ENCODE data around the gene COPS6.
"Not testable (repeated sequence)": the region's sequence is repeated elsewhere in the genome, so short reads cannot be mapped to it uniquely, and the experiment has no call there.

COPS6 gene

DNA sequence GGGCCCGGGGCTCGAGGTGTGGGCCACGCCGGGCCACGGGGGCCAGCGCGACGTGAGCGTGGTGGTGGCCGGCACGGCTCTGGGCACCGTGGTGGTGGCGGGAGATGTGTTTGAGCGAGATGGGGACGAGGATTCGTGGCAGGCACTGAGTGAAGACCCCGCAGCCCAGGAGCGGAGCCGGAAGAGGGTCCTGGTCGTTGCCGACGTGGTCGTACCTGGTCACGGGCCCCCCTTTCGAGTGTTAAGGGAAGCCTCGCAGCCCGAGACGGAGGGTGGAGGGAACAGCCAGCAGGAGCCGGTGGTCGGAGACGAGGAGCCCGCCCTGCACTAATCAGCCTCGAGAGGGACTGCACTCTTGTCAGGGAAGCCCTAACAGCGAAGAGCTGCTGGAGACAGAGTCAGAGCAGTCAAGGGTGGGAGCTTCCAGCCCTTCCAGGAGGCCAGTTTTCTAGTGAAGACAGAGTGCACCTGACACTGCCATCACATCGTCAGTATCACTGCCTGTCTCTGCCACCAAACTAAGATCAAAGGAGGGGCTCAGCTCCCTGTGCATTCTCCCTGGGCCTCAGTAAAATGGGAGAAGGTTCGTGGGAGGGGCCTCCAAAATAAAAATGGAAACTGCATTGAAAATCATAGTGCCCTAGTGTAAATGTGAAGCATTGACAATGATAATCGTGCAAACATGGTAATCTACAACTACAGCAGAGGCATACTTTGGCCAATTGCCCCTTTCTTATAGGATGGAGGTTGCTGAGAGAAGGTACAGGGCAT, 39.3 kb downstream of the COPS6 start:
- no peak for DNase-seq (ENCODE audit: low spot score)

DNA sequence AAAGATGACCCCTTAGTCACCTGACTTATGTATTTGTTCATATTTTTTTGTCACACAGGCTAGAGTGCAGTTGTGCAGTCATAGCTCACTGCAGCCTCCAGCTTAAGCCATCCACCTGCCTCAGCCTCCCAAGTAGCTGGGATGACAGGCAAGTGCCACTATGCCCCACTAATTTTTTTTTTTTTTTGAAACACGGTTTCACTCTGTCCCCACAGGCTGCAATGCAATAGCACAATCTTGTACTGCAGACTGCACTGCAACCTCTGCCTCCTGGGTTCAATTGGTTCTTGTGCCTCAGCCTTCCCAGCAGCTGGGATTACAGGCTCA, 39.8 kb downstream of the COPS6 start:
- no peak for DNase-seq (ENCODE audit: low spot score)

DNA sequence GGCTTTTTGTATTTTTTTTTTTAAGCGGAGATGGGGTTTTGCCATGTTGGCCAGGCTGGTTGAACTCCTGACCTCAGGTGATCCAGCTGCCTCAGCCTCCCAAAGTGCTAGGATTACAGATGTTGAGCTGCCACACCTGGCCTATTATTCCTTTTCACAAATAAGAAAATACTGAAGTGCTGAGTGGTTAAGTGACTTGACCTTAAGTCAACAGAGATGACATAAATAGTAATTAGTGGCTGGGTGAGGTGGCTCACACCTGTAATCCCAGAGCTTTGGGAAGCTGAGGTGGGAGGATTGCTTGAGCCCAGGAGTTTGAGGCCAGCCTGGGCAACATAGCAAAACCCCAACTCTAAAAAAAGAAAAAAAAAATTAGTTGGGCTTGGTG, 41.4 kb downstream of the COPS6 start:
- not testable (repeated sequence) for DNase-seq (ENCODE audit: low spot score)

DNA sequence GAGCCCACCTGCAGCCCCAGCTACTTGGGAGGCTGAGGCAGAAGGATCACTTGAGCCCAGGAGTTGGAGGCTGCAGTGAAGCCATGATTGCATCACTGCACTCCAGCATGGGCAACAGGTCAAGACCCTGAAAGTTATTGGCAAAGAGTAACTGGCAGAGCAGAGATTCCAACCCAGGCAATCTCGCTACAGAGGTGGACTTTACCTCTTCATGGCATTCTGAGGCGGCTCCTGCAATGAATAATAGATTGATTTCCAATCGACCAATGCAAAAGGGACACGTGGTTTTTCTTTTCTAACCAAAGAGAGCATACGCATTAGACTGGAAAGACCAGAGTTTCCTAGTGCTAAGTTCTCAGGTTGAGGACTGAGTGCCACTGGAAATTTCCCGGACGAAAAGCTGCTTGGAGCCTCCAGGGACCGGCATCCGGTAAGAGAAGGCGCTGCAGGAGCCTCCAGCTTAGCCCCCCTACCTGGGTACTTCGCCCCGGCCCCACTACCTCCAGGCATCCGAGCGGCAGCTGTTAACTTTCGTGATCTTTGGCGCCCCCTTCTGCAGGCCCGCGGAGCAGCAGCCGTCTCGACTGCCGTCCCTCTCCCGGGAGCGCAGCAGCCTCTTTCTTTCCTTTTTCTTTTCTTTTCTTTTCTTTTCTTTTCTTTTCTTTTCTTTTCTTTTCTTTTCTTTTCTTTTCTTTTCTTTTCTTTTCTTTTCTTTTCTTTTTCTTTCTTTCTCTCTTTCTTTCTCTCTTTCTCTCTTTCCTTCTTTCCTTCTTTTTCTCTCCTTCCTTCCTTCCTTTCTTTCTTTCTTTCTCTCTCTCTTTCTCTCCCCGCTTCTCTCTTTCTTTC, 42.1 kb downstream of the COPS6 start:
- peak; percentile 75 for DNase-seq (ENCODE audit: low spot score)

DNA sequence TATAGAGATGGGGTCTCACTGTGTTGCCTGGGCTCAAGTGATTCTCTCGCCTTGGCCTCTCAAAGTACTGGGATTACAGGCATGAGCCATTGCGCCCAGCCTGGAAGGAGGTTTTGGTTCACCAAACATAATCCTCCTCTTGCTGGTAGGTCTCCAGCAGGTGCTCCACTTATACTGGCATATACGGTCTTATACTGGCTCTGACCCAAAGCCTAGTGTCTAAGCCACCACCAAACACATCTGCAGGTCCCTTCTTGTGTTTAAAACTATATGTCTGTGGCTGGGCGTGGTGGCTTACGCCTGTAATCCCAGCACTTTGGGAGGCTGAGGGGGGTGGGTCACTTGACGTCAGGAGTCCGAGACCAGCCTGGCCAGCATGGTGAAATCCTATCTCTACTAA, 43.4 kb downstream of the COPS6 start:
- DNase-seq (ENCODE audit: low spot score) = no peak

DNA sequence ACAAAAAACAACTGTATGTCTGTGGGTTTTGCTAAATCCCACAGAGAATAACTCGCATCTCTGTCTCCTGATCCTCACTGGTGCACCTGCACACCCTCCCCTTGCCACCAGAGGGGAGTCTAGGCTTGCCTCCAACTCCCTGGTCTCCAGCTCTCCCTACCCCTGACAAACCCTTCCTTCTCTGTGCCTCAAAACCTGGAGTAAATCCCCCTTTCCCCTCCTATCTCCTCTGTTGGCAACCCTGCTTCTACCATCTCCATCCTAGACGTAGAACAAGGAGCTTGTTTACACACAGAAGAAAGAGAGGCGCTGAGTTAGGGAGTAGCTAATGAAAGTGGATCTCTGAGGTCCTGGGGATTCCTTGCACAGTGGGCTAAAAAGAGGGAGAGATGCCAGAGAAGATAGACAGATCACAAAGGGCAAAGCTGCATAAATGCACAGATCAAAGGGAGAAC, 44.0 kb downstream of the COPS6 start:
- DNase-seq (ENCODE audit: low spot score) = peak; percentile 88

DNA sequence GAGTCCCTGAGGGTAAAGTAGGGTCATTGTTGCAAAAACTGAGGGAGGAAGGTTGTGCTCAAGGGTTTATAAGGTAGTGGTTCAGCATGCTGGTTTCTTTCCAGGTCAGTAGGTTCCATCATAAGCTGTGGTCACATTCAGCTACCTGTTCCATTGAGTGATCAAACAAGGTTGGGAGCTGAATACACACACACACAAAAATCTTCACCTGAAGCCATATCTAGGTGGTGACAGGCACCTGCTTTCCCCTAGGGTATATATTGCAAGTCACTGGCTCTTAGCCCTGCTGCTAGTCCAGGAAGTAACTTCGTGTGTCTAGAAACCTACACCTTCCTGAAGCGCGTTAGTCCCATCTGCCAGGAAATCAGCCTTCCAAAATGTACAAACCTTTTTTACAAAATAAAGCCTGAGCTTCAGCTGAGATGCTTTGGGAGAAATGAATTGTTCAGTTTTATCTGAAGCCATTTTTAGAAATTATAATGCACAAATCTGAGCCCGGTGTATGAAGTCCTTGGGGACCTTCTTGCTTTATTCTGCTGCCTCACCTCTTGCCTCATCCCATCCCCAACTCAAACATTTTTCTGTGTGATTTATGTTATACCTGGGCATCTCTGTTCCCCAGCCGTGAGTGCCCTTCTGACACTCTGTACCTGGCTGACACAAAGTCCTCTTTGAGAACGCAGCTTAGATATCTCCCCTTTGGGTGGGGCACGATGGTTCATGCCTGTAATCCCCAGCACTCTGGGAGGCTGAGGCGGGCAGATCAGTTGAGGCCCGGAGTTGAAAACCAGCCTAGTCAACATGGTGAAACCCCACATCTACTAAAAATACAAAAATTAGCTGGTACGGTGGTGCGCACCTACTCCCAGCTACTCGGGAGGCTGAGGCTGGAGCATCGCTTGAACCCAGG, 49.3 kb downstream of the COPS6 start:
- no peak for DNase-seq (ENCODE audit: low spot score)

DNA sequence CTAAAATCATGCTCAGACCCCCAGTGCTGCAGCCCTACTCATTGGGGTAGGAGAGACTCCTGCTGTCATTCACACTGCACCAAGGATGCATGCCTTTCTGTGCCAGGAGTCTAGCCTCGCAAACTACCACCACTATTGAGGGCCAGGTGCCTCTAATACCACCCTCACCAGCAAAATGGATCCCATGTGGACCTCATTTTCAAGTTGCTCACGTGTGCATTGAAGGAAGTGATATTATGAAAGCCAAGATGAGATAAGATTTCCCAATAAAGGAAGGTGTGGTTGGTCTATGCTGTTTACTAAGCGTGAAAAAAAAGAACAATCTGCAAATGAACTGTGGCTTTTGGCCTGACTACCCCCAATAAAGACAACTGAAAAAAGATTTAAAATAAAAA, 52.8 kb downstream of the COPS6 start:
- DNase-seq (ENCODE audit: low spot score) = no peak
